Chondrocyte (in vitro differentiated cells): Measurements from ENCODE around the gene HSPA12A. TPM values are rescaled to one million over a fixed set of nuclear protein-coding genes. Genes with fewer than 3 reads are reported as not detected.

Experiments
- DNase-seq: peaks from one replicate; pipeline ENCODE4 v3.0.0; 2021; ENCODE audit warnings: mixed read lengths, low spot score
- H3K27ac Mint-ChIP-seq: one replicate; pipeline ENCODE4 v1.8.0; 2021; ENCODE audit warnings: mild to moderate bottlenecking, moderate library complexity, mixed read lengths; ENCODE audit not compliant: unreplicated experiment
- H3K27me3 Mint-ChIP-seq: 2 replicates; pipeline ENCODE4 v1.8.0; 2021; ENCODE audit warnings: low read depth, mixed read lengths
- H3K36me3 Mint-ChIP-seq: 2 replicates; pipeline ENCODE4 v1.8.0; 2021; ENCODE audit warnings: low read depth, mixed read lengths
- H3K4me1 Mint-ChIP-seq: 2 replicates; pipeline ENCODE4 v1.8.0; 2021; ENCODE audit warnings: low read depth, mild to moderate bottlenecking, mixed read lengths
- H3K4me3 Mint-ChIP-seq: one replicate; pipeline ENCODE4 v1.8.0; 2021; ENCODE audit warnings: mild to moderate bottlenecking, moderate library complexity, mixed read lengths; ENCODE audit not compliant: unreplicated experiment
- H3K9me3 Mint-ChIP-seq: 2 replicates; pipeline ENCODE4 v1.8.0; 2021; ENCODE audit warnings: low read depth, mixed read lengths
- CTCF ChIP-seq: fragments of 200-600 bp; sonication (generic); IDR thresholded peaks from 2 replicates; pipeline ENCODE4 v1.5.0; 2021; ENCODE audit warnings: antibody characterized with exemption, mild to moderate bottlenecking, moderate library complexity
- total RNA-seq: library from RNA; stranded (reverse); gene quantifications from 3 replicates; pipeline ENCODE4 v1.2.1, GENCODE V29; 2021

Gene HSPA12A
- total RNA-seq, 1 donor from 2014 or later = 6.9 TPM

GRCh38 chr10:116656044-116656443, 86.3 kb downstream of the HSPA12A start:
- H3K4me3 Mint-ChIP-seq = no peak overlapping the region
- H3K4me1 Mint-ChIP-seq = no peaks in the 10 kb centered on the region

GRCh38 chr10:116655568-116655967, 86.8 kb downstream of the HSPA12A start:
- no peak for TF ChIP-seq CTCF
- peaks cover 11% of the 10 kb centered on the region for H3K27me3 Mint-ChIP-seq
- no peaks in the 10 kb centered on the region for H3K4me1 Mint-ChIP-seq
- no peaks in the 10 kb centered on the region for H3K36me3 Mint-ChIP-seq
- no peak for DNase-seq
- no peak overlapping the region for H3K4me3 Mint-ChIP-seq
- no peak overlapping the region for H3K27ac Mint-ChIP-seq
- H3K9me3 Mint-ChIP-seq = peaks cover 12% of the 10 kb centered on the region

More at GRCh38 chr10:116656044-116656443, 86.3 kb downstream of the HSPA12A start:
- no peaks in the 10 kb centered on the region for H3K36me3 Mint-ChIP-seq
- peaks cover 14% of the 10 kb centered on the region for H3K27me3 Mint-ChIP-seq
- H3K9me3 Mint-ChIP-seq = peaks cover 7% of the 10 kb centered on the region
- no peak for TF ChIP-seq CTCF
- H3K27ac Mint-ChIP-seq = no peak overlapping the region
- no peak for DNase-seq

GRCh38 chr10:116654816-116655215, 87.5 kb downstream of the HSPA12A start:
- no peaks in the 10 kb centered on the region for H3K4me1 Mint-ChIP-seq
- peaks cover 11% of the 10 kb centered on the region for H3K27me3 Mint-ChIP-seq
- H3K9me3 Mint-ChIP-seq = peaks cover 18% of the 10 kb centered on the region
- H3K4me3 Mint-ChIP-seq = no peak overlapping the region
- H3K36me3 Mint-ChIP-seq = no peaks in the 10 kb centered on the region
- no peak overlapping the region for H3K27ac Mint-ChIP-seq
- no peak for DNase-seq
- peak; percentile 40 for TF ChIP-seq CTCF

GRCh38 chr10:116653885-116654284, 88.5 kb downstream of the HSPA12A start:
- H3K27me3 Mint-ChIP-seq = peaks cover 11% of the 10 kb centered on the region
- TF ChIP-seq CTCF = no peak
- H3K36me3 Mint-ChIP-seq = peaks cover 2% of the 10 kb centered on the region
- DNase-seq = no peak
- no peak overlapping the region for H3K4me3 Mint-ChIP-seq
- H3K9me3 Mint-ChIP-seq = peaks cover 28% of the 10 kb centered on the region
- H3K4me1 Mint-ChIP-seq = no peaks in the 10 kb centered on the region
- no peak overlapping the region for H3K27ac Mint-ChIP-seq

- no peak overlapping the region for H3K27ac Mint-ChIP-seq
- H3K36me3 Mint-ChIP-seq = peaks cover 2% of the 10 kb centered on the region
- H3K4me1 Mint-ChIP-seq = no peaks in the 10 kb centered on the region
- no peak overlapping the region for H3K4me3 Mint-ChIP-seq
- no peak for DNase-seq
- peaks cover 29% of the 10 kb centered on the region for H3K9me3 Mint-ChIP-seq
- H3K27me3 Mint-ChIP-seq = peaks cover 13% of the 10 kb centered on the region
- no peak for TF ChIP-seq CTCF
Measured at GRCh38 chr10:116648903-116649302, 93.5 kb downstream of the HSPA12A start.
